ENCODE measurements around the gene PRH2.

Gene PRH2

GRCh38 chr12:10959804-10960203, 30.8 kb downstream of the PRH2 start:
- Histone ChIP-seq H3K9ac (ENCODE audit: low read depth, low read length) (no peak overlapping the region), H3K27me3 (ENCODE audit: control insufficient read depth, insufficient read depth, low read length) (no peaks in the 10 kb centered on the region), H3K27ac (ENCODE audit: low read depth, low read length) (no peak overlapping the region), H3K4me3 (ENCODE audit: low read depth, low read length) (no peak overlapping the region), H3K4me1 (ENCODE audit: control insufficient read depth, insufficient read depth, low read length) (no peaks in the 10 kb centered on the region), H3K9me3 (ENCODE audit: control insufficient read depth, insufficient read depth, low read length) (no peaks in the 10 kb centered on the region; the same call in 1 of the 2 replicates), H3K36me3 (ENCODE audit: control insufficient read depth, insufficient read depth, low read length) (no peaks in the 10 kb centered on the region)

GRCh38 chr12:10960211-10960610, 31.2 kb downstream of the PRH2 start:
- Histone ChIP-seq H3K36me3 (ENCODE audit: control insufficient read depth, insufficient read depth, low read length) (no peaks in the 10 kb centered on the region), H3K9me3 (ENCODE audit: control insufficient read depth, insufficient read depth, low read length) (no peaks in the 10 kb centered on the region; the same call in 1 of the 2 replicates), H3K27ac (ENCODE audit: low read depth, low read length) (no peak overlapping the region), H3K4me3 (ENCODE audit: low read depth, low read length) (no peak overlapping the region), H3K27me3 (ENCODE audit: control insufficient read depth, insufficient read depth, low read length) (no peaks in the 10 kb centered on the region), H3K9ac (ENCODE audit: low read depth, low read length) (no peak overlapping the region), H3K4me1 (ENCODE audit: control insufficient read depth, insufficient read depth, low read length) (no peaks in the 10 kb centered on the region)

- Histone ChIP-seq H3K4me1 (ENCODE audit: control insufficient read depth, insufficient read depth, low read length) (no peaks in the 10 kb centered on the region), H3K4me3 (ENCODE audit: low read depth, low read length) (no peak overlapping the region), H3K27ac (ENCODE audit: low read depth, low read length) (no peak overlapping the region), H3K9me3 (ENCODE audit: control insufficient read depth, insufficient read depth, low read length) (no peaks in the 10 kb centered on the region), H3K36me3 (ENCODE audit: control insufficient read depth, insufficient read depth, low read length) (no peaks in the 10 kb centered on the region), H3K9ac (ENCODE audit: low read depth, low read length) (no peak overlapping the region), H3K27me3 (ENCODE audit: control insufficient read depth, insufficient read depth, low read length) (no peaks in the 10 kb centered on the region)
These were observed 36.4 kb downstream of the PRH2 start for GRCh38 chr12:10965476-10965875.

- Histone ChIP-seq H3K9me3 (ENCODE audit: control insufficient read depth, insufficient read depth, low read length) (no peaks in the 10 kb centered on the region), H3K36me3 (ENCODE audit: control insufficient read depth, insufficient read depth, low read length) (no peaks in the 10 kb centered on the region), H3K4me1 (ENCODE audit: control insufficient read depth, insufficient read depth, low read length) (no peaks in the 10 kb centered on the region), H3K27me3 (ENCODE audit: control insufficient read depth, insufficient read depth, low read length) (no peaks in the 10 kb centered on the region), H3K4me3 (ENCODE audit: low read depth, low read length) (no peak overlapping the region), H3K9ac (ENCODE audit: low read depth, low read length) (no peak overlapping the region), H3K27ac (ENCODE audit: low read depth, low read length) (no peak overlapping the region)
These were observed 37.3 kb downstream of the PRH2 start for GRCh38 chr12:10966314-10966713.

GRCh38 chr12:10967409-10967808, 38.4 kb downstream of the PRH2 start:
- no peak overlapping the region for H3K9ac ChIP-seq (ENCODE audit: low read depth, low read length)
- H3K27me3 ChIP-seq (ENCODE audit: control insufficient read depth, insufficient read depth, low read length) = no peaks in the 10 kb centered on the region
- no peaks in the 10 kb centered on the region for H3K36me3 ChIP-seq (ENCODE audit: control insufficient read depth, insufficient read depth, low read length)
- no peaks in the 10 kb centered on the region for H3K9me3 ChIP-seq (ENCODE audit: control insufficient read depth, insufficient read depth, low read length)
- H3K4me1 ChIP-seq (ENCODE audit: control insufficient read depth, insufficient read depth, low read length) = no peaks in the 10 kb centered on the region
- no peak overlapping the region for H3K4me3 ChIP-seq (ENCODE audit: low read depth, low read length)
- H3K27ac ChIP-seq (ENCODE audit: low read depth, low read length) = no peak overlapping the region

- Histone ChIP-seq H3K4me3 (ENCODE audit: low read depth, low read length) (no peak overlapping the region), H3K27me3 (ENCODE audit: control insufficient read depth, insufficient read depth, low read length) (no peaks in the 10 kb centered on the region), H3K4me1 (ENCODE audit: control insufficient read depth, insufficient read depth, low read length) (peaks cover under 1% of the 10 kb centered on the region; the same call in 1 of the 2 replicates), H3K36me3 (ENCODE audit: control insufficient read depth, insufficient read depth, low read length) (no peaks in the 10 kb centered on the region), H3K9me3 (ENCODE audit: control insufficient read depth, insufficient read depth, low read length) (no peaks in the 10 kb centered on the region), H3K9ac (ENCODE audit: low read depth, low read length) (no peak overlapping the region), H3K27ac (ENCODE audit: low read depth, low read length) (no peak overlapping the region)
These were observed 39.9 kb downstream of the PRH2 start for GRCh38 chr12:10968765-10969456.

- peak overlapping the region; percentile 13 for H3K27ac ChIP-seq (ENCODE audit: low read depth, low read length)
- H3K36me3 ChIP-seq (ENCODE audit: control insufficient read depth, insufficient read depth, low read length) = no peaks in the 10 kb centered on the region
- H3K27me3 ChIP-seq (ENCODE audit: control insufficient read depth, insufficient read depth, low read length) = no peaks in the 10 kb centered on the region
These were observed 45.9 kb downstream of the PRH2 start for GRCh38 chr12:10974965-10975364.

GRCh38 chr12:10982244-10982643, 53.2 kb downstream of the PRH2 start:
- no peak overlapping the region for H3K9ac ChIP-seq (ENCODE audit: low read depth, low read length)
- no peaks in the 10 kb centered on the region for H3K27me3 ChIP-seq (ENCODE audit: control insufficient read depth, insufficient read depth, low read length)
- H3K4me3 ChIP-seq (ENCODE audit: low read depth, low read length) = no peak overlapping the region
- no peaks in the 10 kb centered on the region for H3K36me3 ChIP-seq (ENCODE audit: control insufficient read depth, insufficient read depth, low read length)
- H3K27ac ChIP-seq (ENCODE audit: low read depth, low read length) = no peak overlapping the region
- H3K4me1 ChIP-seq (ENCODE audit: control insufficient read depth, insufficient read depth, low read length) = peaks cover 4% of the 10 kb centered on the region; the same call in 1 of the 2 replicates
- no peaks in the 10 kb centered on the region for H3K9me3 ChIP-seq (ENCODE audit: control insufficient read depth, insufficient read depth, low read length)

More at GRCh38 chr12:10974965-10975364, 45.9 kb downstream of the PRH2 start:
- peak overlapping the region; percentile 9; the same call in 1 of the 2 replicates for H3K4me3 ChIP-seq (ENCODE audit: low read depth, low read length)
- H3K9me3 ChIP-seq (ENCODE audit: control insufficient read depth, insufficient read depth, low read length) = no peaks in the 10 kb centered on the region
- peaks cover 32% of the 10 kb centered on the region for H3K4me1 ChIP-seq (ENCODE audit: control insufficient read depth, insufficient read depth, low read length)
- no peak overlapping the region for H3K9ac ChIP-seq (ENCODE audit: low read depth, low read length)
